GM12865 (cell line): ENCODE measurements around the gene KLF8.

Source experiments
- DNase-seq: peaks from one replicate; pipeline ENCODE4 v3.0.0; 2010; ENCODE audit warnings: low read depth
- H3K4me3 ChIP-seq: 2 replicates; pipeline ENCODE4 v1.5.1; 2011; ENCODE audit warnings: mild to moderate bottlenecking, low read depth, low read length, control low read depth
- CTCF ChIP-seq: IDR thresholded peaks from 2 replicates; pipeline ENCODE4 v1.5.1; 2011; ENCODE audit warnings: low read length, control low read depth, low read depth, inconsistent platforms; ENCODE audit not compliant: insufficient read depth; ENCODE audit errors: missing control alignments

Gene KLF8

GRCh38 chrX:56268888-56269287 lies 36.7 kb downstream of the KLF8 start:
- peak; percentile 56 for DNase-seq
- no peak overlapping the region for H3K4me3 ChIP-seq
- no peak for TF ChIP-seq CTCF

GRCh38 chrX:56278692-56279091 lies 46.5 kb downstream of the KLF8 start:
- no peak for DNase-seq
- no peak overlapping the region for H3K4me3 ChIP-seq
- TF ChIP-seq CTCF: no peak

GRCh38 chrX:56279863-56280262 lies 47.7 kb downstream of the KLF8 start:
- no peak for DNase-seq
- no peak overlapping the region for H3K4me3 ChIP-seq
- no peak for TF ChIP-seq CTCF

GRCh38 chrX:56281789-56282188 lies 49.6 kb downstream of the KLF8 start:
- peak; percentile 4 for DNase-seq
- no peak for TF ChIP-seq CTCF
- H3K4me3 ChIP-seq: no peak overlapping the region

- no peak for TF ChIP-seq CTCF
- H3K4me3 ChIP-seq: no peak overlapping the region
- DNase-seq: no peak
These were observed 52.1 kb downstream of the KLF8 start for GRCh38 chrX:56284269-56284668.

GRCh38 chrX:56288608-56289007 lies 56.5 kb downstream of the KLF8 start:
- no peak for DNase-seq
- no peak for TF ChIP-seq CTCF
- no peak overlapping the region for H3K4me3 ChIP-seq

- TF ChIP-seq CTCF: no peak
- DNase-seq: no peak
- no peak overlapping the region for H3K4me3 ChIP-seq
These were observed 57.3 kb downstream of the KLF8 start for GRCh38 chrX:56289449-56289848.
